IMR-90 (cell line): Measurements from ENCODE around the gene TEAD1. TPM values are rescaled to one million over a fixed set of nuclear protein-coding genes. Genes with fewer than 3 reads are reported as not detected.

Experiments used
- ATAC-seq: fragments of 200-7000 bp; cut with Tn5 transposase; 2 replicates; pipeline ENCODE4 v1.9.1; 2020; ENCODE audit warnings: low read depth, mild to moderate bottlenecking, moderate library complexity
- BruUV-seq: library from RNA; stranded (reverse); fragments of 400-500 nt; replicated peaks from 2 replicates; lab custom pipeline; 2021; lab: Mats Ljungman, UMichigan
- CTCF ChIA-PET: fragments of 300-600 bp; formaldehyde crosslinking; extraction: SDS; loops from one replicate; lab custom pipeline; 2021; ENCODE audit warnings: antibody characterized with exemption; lab: Yijun Ruan, JAX
- POLR2A ChIA-PET: fragments of 300-600 bp; sonication (Branson Sonifier 250); formaldehyde crosslinking; loops from one replicate; lab custom pipeline; 2022; ENCODE audit warnings: antibody characterized with exemption; ENCODE audit not compliant: unreplicated experiment; lab: Charles Lee
- DNase-seq: peaks from one replicate; pipeline ENCODE4 v3.0.0; 2013
- H2AFZ ChIP-seq: replicated peaks from 2 replicates; pipeline ENCODE3; 2013; ENCODE audit warnings: low read length, mild to moderate bottlenecking; ENCODE audit not compliant: poor library complexity
- H2AK5ac ChIP-seq: 2 replicates; pipeline ENCODE4 v1.6.1; 2013; ENCODE audit warnings: low read depth, low read length, inconsistent platforms
- H2AK9ac ChIP-seq: replicated peaks from 2 replicates; pipeline ENCODE3; 2013; ENCODE audit warnings: mild to moderate bottlenecking, low read depth, low read length, moderate library complexity; ENCODE audit not compliant: poor library complexity
- H2BK120ac ChIP-seq: 2 replicates; pipeline ENCODE4 v1.6.1; 2013; ENCODE audit warnings: low read depth, low read length, inconsistent platforms
- H2BK15ac ChIP-seq: 3 replicates; pipeline ENCODE4 v1.6.1; 2013; ENCODE audit warnings: low read depth, low read length, inconsistent platforms
- H2BK20ac ChIP-seq: 2 replicates; pipeline ENCODE4 v1.6.1; 2013; ENCODE audit warnings: low read depth, mild to moderate bottlenecking, inconsistent platforms, low read length, moderate library complexity
- H2BK5ac ChIP-seq: 2 replicates; pipeline ENCODE4 v1.6.1; 2013; ENCODE audit warnings: mild to moderate bottlenecking, low read depth, low read length, inconsistent platforms; ENCODE audit not compliant: poor library complexity, severe bottlenecking
- H3K14ac ChIP-seq: replicated peaks from 2 replicates; pipeline ENCODE4 v1.6.1; 2013; ENCODE audit warnings: low read depth, low read length, inconsistent platforms
- H3K18ac ChIP-seq: 2 replicates; pipeline ENCODE4 v1.6.1; 2013; ENCODE audit warnings: low read depth, low read length, control low read depth
- H3K23ac ChIP-seq: 2 replicates; pipeline ENCODE4 v1.6.1; 2013; ENCODE audit warnings: low read depth, low read length, inconsistent platforms
- H3K27ac ChIP-seq: 2 replicates; pipeline ENCODE4 v1.5.1; 2013; ENCODE audit warnings: mild to moderate bottlenecking, control low read depth, low read length; ENCODE audit not compliant: insufficient read depth
- H3K27me3 ChIP-seq: 2 replicates; pipeline ENCODE4 v1.6.1; 2013; ENCODE audit warnings: low read length; ENCODE audit not compliant: control insufficient read depth, insufficient read depth
- H3K36me3 ChIP-seq: 2 replicates; pipeline ENCODE4 v1.6.1; 2013; ENCODE audit warnings: low read length, mixed read lengths; ENCODE audit not compliant: control insufficient read depth, insufficient read depth
- H3K4ac ChIP-seq: 2 replicates; pipeline ENCODE4 v1.6.1; 2013; ENCODE audit warnings: low read depth, low read length, inconsistent platforms
- H3K4me1 ChIP-seq: 2 replicates; pipeline ENCODE4 v1.6.1; 2013; ENCODE audit warnings: low read length, mixed read lengths; ENCODE audit not compliant: control insufficient read depth, insufficient read depth
- H3K4me2 ChIP-seq: 2 replicates; pipeline ENCODE4 v1.6.1; 2013; ENCODE audit warnings: low read depth, mild to moderate bottlenecking, control low read depth, low read length, moderate library complexity
- H3K4me3 ChIP-seq: 2 replicates; pipeline ENCODE4 v1.5.1; 2013; ENCODE audit warnings: low read depth, mild to moderate bottlenecking, control low read depth, low read length, moderate library complexity; ENCODE audit not compliant: insufficient read depth
- H3K56ac ChIP-seq: 2 replicates; pipeline ENCODE4 v1.6.1; 2013; ENCODE audit warnings: low read length, inconsistent platforms; ENCODE audit not compliant: insufficient read depth; ENCODE audit errors: extremely low read depth
- H3K79me1 ChIP-seq, 2 experiments: 2 replicates each; pipeline ENCODE4 v1.6.1; 2013; ENCODE audit warnings: low read length in 2 of 2, inconsistent platforms in 1 of 2, low read depth in 1 of 2
- H3K9ac ChIP-seq: 2 replicates; pipeline ENCODE4 v1.6.1; 2013; ENCODE audit warnings: low read depth, low read length, control low read depth
- H3K9me1 ChIP-seq: 2 replicates; pipeline ENCODE4 v1.6.1; 2013; ENCODE audit warnings: low read length, inconsistent platforms; ENCODE audit not compliant: insufficient read depth
- H3K9me3 ChIP-seq: 2 replicates; pipeline ENCODE4 v1.6.1; 2013; ENCODE audit warnings: low read length; ENCODE audit not compliant: control insufficient read depth, insufficient read depth
- H4K20me1 ChIP-seq: 2 replicates; pipeline ENCODE4 v1.6.1; 2013; ENCODE audit warnings: low read length, inconsistent platforms; ENCODE audit not compliant: insufficient read depth
- H4K5ac ChIP-seq: 2 replicates; pipeline ENCODE4 v1.6.1; 2013; ENCODE audit warnings: mild to moderate bottlenecking, low read depth, low read length, control low read depth
- H4K8ac ChIP-seq, 2 experiments: 2 replicates each; pipeline ENCODE4 v1.6.1; 2013; ENCODE audit warnings: low read depth in 2 of 2, low read length in 2 of 2, control low read depth in 1 of 2, inconsistent platforms in 1 of 2
- H4K91ac ChIP-seq: 2 replicates; pipeline ENCODE4 v1.6.1; 2013; ENCODE audit warnings: low read depth, low read length, inconsistent platforms; ENCODE audit not compliant: insufficient read depth
- BHLHE40 ChIP-seq: fragments of 150-350 bp; IDR thresholded peaks from 2 replicates; pipeline ENCODE4 v1.6.1; 2016; ENCODE audit warnings: mild to moderate bottlenecking, low read depth, low read length
- CHD1 ChIP-seq: IDR thresholded peaks from 2 replicates; pipeline ENCODE4 v1.6.1; 2012; ENCODE audit warnings: low read depth, low read length, improper control_type of control experiment
- CTCF ChIP-seq: conservative IDR thresholded peaks from 2 replicates; pipeline ENCODE4 v1.5.1; 2012; ENCODE audit warnings: mild to moderate bottlenecking, low read depth, low read length, improper control_type of control experiment
- FOS ChIP-seq: fragments of 150-350 bp; IDR thresholded peaks from 2 replicates; pipeline ENCODE4 v1.6.1; 2016; ENCODE audit warnings: low read depth, low read length
- MAFK ChIP-seq: IDR thresholded peaks from 2 replicates; pipeline ENCODE4 v1.6.1; 2012; ENCODE audit warnings: low read depth, low read length, improper control_type of control experiment
- MAZ ChIP-seq: IDR thresholded peaks from 2 replicates; pipeline ENCODE4 v1.6.1; 2012; ENCODE audit warnings: low read depth, mild to moderate bottlenecking, low read length, improper control_type of control experiment, moderate library complexity, borderline replicate concordance
- MXI1 ChIP-seq: IDR thresholded peaks from 2 replicates; pipeline ENCODE4 v1.6.1; 2012; ENCODE audit warnings: low read depth, mild to moderate bottlenecking, low read length, moderate library complexity, borderline replicate concordance
- NFE2L2 ChIP-seq: fragments of 150-350 bp; IDR thresholded peaks from 2 replicates; pipeline ENCODE4 v1.6.1; 2016; ENCODE audit warnings: low read depth, mild to moderate bottlenecking, low read length
- POLR2A ChIP-seq: IDR thresholded peaks from 2 replicates; pipeline ENCODE4 v1.6.1; 2012; ENCODE audit warnings: mild to moderate bottlenecking, low read depth, low read length
- RAD21 ChIP-seq: IDR thresholded peaks from 2 replicates; pipeline ENCODE4 v1.6.1; 2012; ENCODE audit warnings: low read length, improper control_type of control experiment
- RCOR1 ChIP-seq: IDR thresholded peaks from 2 replicates; pipeline ENCODE4 v1.6.1; 2012; ENCODE audit warnings: mild to moderate bottlenecking, low read length, improper control_type of control experiment; ENCODE audit not compliant: insufficient replicate concordance
- SMC3 ChIP-seq: fragments of 150-350 bp; IDR thresholded peaks from 2 replicates; pipeline ENCODE4 v1.6.1; 2016; ENCODE audit warnings: low read depth, mild to moderate bottlenecking, antibody characterized with exemption, low read length, moderate library complexity
- USF2 ChIP-seq: fragments of 150-350 bp; IDR thresholded peaks from 2 replicates; pipeline ENCODE4 v1.6.1; 2017; ENCODE audit warnings: mild to moderate bottlenecking, antibody characterized with exemption, low read length, low read depth
- WGBS, 2 experiments: methylation state at CpG; one replicate each; pipeline versions ENCODE4 v1.1.5 to v1.1.7; 2013; ENCODE audit warnings: missing lambda C conversion rate in 2 of 2; ENCODE audit not compliant: insufficient read length in 1 of 2; ENCODE audit errors: extremely low coverage in 2 of 2; 5-methylcytosine and 5-hydroxymethylcytosine counted together
- dilution Hi-C: fragments of 300-500 bp; cut with HindIII; formaldehyde crosslinking; loops from one replicate; pipeline ENCODE4 v1.14.3; 2018; ENCODE audit warnings: low sequenced_read_pairs; ENCODE audit not compliant: unreplicated experiment
- in situ Hi-C: fragments of 300-500 bp; cut with MboI; formaldehyde crosslinking; loops from 3 replicates; pipeline ENCODE4 v1.14.3; 2019; ENCODE audit warnings: low sequenced_read_pairs, inconsistent platforms, mixed read lengths
- intact Hi-C: fragments of 100-400 bp; cut with micrococcal nuclease; formaldehyde crosslinking; loops from 2 replicates; pipeline ENCODE4 v1.10.0; 2022
- polyA plus RNA-seq, 3 experiments: library from polyadenylated mRNA; depleted of rRNA; stranded (reverse); fragments of >200 nt; gene quantifications; 2 replicates each; pipeline ENCODE4 v1.2.3, GENCODE V29; 2012; ENCODE audit warnings: low replicate concordance in 1 of 3
- total RNA-seq: library from RNA; depleted of rRNA; stranded (reverse); fragments of >200 nt; gene quantifications from 2 replicates; pipeline ENCODE4 v1.2.3, GENCODE V29; 2012
- TF ChIP-seq, protein P1 (sequence below): fragments of 150-350 bp; IDR thresholded peaks from 2 replicates; pipeline ENCODE4 v1.6.1; 2016; ENCODE audit warnings: low read depth, mild to moderate bottlenecking, low read length, moderate library complexity, borderline replicate concordance

Gene TEAD1
- total and polyA plus RNA-seq, 2 of the 4 experiments (the other 2 are of a cell fraction): 51.8 to 69.2 TPM

DNA sequence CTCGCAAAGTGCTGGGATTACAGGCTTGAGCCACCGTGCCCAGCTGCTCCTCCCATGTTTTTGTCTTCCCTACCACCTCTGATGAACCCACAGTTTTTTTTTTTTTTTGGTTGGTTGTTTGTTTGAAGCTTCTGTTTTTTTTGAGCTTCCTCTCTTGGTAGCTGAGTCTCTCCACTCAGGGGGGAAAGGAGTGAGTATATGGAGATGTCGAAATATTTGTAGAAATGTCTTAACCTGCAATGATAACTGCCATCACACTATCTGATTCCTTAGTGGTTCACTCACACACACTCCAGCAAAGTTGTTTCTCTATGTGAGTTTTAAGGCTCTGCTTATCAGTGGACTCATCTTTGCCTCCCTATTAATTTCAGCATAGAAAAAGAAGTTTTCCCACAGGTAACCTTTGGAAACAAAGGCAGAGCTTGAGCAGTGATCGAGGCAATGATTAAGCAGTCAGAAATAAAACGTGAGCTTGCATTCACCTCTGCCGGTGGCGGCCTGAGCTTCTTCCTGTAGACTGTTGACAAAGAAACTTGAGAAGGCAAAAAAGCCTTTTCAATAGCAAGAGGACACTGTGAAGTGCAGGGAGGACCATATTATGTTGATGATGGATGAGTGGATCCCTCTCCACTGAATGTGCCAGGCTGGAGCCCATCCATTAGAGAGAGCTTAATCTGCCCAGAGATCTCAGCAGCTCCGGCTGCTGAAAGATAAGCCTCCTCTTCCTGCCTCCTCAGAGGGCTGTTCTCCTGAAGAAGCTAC lies 305.9 kb downstream of the TEAD1 start:
- CTCF ChIA-PET: no interaction called here
- Histone ChIP-seq H4K8ac (no peak overlapping the region), H3K23ac (no peak overlapping the region), H3K9me1 (no peaks in the 10 kb centered on the region), H2BK20ac (no peak overlapping the region), H3K27ac (no peak overlapping the region), H3K56ac (no peak overlapping the region), H2BK120ac (no peak overlapping the region), H3K4me1 (no peaks in the 10 kb centered on the region), H4K91ac (no peak overlapping the region), H3K14ac (no peak overlapping the region), H3K79me1 (no peaks in the 10 kb centered on the region), H3K9me3 (peaks cover 5% of the 10 kb centered on the region; the same call in 1 of the 2 replicates), H3K4me2 (no peak overlapping the region), H2AK5ac (no peak overlapping the region), H2BK15ac (no peak overlapping the region), H2AFZ (no peak overlapping the region), H3K4ac (no peak overlapping the region), H3K18ac (no peak overlapping the region), H2BK5ac (no peak overlapping the region), H3K27me3 (peaks cover 69% of the 10 kb centered on the region), H4K5ac (no peak overlapping the region), H3K9ac (no peak overlapping the region), H3K36me3 (no peaks in the 10 kb centered on the region), H4K20me1 (no peaks in the 10 kb centered on the region; the same call in 1 of the 2 replicates), H3K4me3 (no peak overlapping the region), H2AK9ac (no peak overlapping the region)
- DNase-seq: no peak
- WGBS, 2 experiments: no CpG with 5 or more reads among the region's 8 CpGs
- POLR2A ChIA-PET: interaction anchor here (0.6 kb wide), 1 partner anchor 740 kb away, joined by 3 read pairs; no protein-coding TSS in a partner anchor
- no peak for ATAC-seq
- in situ Hi-C loops (no loop called here), intact Hi-C loops (no loop called here), dilution Hi-C loops (no loop called here)
- no TSS peak for BruUV-seq
- no peak for TF ChIP-seq RAD21
- no peak for TF ChIP-seq POLR2A
- no peak for TF ChIP-seq CHD1
- no peak for TF ChIP-seq RCOR1
- TF ChIP-seq, protein P1, sequence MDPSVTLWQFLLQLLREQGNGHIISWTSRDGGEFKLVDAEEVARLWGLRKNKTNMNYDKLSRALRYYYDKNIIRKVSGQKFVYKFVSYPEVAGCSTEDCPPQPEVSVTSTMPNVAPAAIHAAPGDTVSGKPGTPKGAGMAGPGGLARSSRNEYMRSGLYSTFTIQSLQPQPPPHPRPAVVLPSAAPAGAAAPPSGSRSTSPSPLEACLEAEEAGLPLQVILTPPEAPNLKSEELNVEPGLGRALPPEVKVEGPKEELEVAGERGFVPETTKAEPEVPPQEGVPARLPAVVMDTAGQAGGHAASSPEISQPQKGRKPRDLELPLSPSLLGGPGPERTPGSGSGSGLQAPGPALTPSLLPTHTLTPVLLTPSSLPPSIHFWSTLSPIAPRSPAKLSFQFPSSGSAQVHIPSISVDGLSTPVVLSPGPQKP: no peak
- no peak for TF ChIP-seq MAZ
- TF ChIP-seq NFE2L2: no peak
- TF ChIP-seq CTCF: no peak
- no peak for TF ChIP-seq USF2
- no peak for TF ChIP-seq MXI1
- no peak for TF ChIP-seq FOS
- no peak for TF ChIP-seq MAFK
- TF ChIP-seq BHLHE40: no peak
- no peak for TF ChIP-seq SMC3
